ENCODE data around the gene SENP6.

- TF ChIP-seq CTCF (IDR thresholded peaks at IDR 0.05) (no peak), EZH2phosphoT487 (IDR thresholded peaks at IDR 0.05) (no peak), EZH2 (IDR thresholded peaks at IDR 0.05) (no peak)
Observed at GRCh38 chr6:75624335-75624734, 22.7 kb downstream of the SENP6 start.
